Tibial nerve (tissue), 4 donors: ENCODE data around the gene USP6NL.

Experiments used
- EP300 ChIP-seq, 2 donors: sonication (generic); formaldehyde crosslinking; IDR thresholded peaks; one replicate each; pipeline ENCODE4 v1.6.1; 2017; ENCODE audit warnings: antibody characterized with exemption in 2 of 2, mild to moderate bottlenecking in 1 of 2
- POLR2A ChIP-seq, 2 donors: fragments of 450-650 bp; IDR thresholded peaks; one replicate each; pipeline ENCODE4 v1.6.1; 2017; ENCODE audit warnings: antibody characterized with exemption in 2 of 2, mild to moderate bottlenecking in 2 of 2, moderate library complexity in 2 of 2
- TF ChIP-seq, protein P1 (sequence below), 5 experiments: fragments of 200-600 bp in 3 of 5; fragments of 450-650 bp in 2 of 5; sonication (generic) in 3 of 5; IDR thresholded peaks; one replicate each; pipeline ENCODE4 v1.5.1; 2016 to 2019; ENCODE audit warnings: antibody characterized with exemption in 5 of 5, mild to moderate bottlenecking in 3 of 5, moderate library complexity in 2 of 5

DNA sequence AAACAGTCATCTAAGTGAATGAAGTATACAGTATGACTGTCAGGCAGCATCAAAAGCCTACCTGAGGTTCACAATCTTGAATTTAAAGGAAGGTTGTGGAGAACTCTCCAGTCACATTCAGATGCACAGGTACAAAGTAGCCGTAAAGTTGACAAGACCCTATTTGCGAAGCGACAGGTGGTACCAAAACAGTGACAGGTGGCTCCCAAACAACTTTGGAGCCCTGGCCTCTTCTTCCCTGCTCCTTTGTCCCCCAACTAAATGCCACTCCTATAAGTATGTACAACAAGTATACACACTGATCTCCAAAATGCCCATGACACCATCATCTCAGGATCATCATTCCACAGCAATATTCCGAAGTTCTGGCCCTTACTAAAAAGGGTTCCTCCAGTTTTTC is 53.5 kb downstream of the USP6NL start:
- TF ChIP-seq, protein P1, sequence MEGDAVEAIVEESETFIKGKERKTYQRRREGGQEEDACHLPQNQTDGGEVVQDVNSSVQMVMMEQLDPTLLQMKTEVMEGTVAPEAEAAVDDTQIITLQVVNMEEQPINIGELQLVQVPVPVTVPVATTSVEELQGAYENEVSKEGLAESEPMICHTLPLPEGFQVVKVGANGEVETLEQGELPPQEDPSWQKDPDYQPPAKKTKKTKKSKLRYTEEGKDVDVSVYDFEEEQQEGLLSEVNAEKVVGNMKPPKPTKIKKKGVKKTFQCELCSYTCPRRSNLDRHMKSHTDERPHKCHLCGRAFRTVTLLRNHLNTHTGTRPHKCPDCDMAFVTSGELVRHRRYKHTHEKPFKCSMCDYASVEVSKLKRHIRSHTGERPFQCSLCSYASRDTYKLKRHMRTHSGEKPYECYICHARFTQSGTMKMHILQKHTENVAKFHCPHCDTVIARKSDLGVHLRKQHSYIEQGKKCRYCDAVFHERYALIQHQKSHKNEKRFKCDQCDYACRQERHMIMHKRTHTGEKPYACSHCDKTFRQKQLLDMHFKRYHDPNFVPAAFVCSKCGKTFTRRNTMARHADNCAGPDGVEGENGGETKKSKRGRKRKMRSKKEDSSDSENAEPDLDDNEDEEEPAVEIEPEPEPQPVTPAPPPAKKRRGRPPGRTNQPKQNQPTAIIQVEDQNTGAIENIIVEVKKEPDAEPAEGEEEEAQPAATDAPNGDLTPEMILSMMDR (IDR thresholded peaks at IDR 0.05) = no peak
- TF ChIP-seq POLR2A (IDR thresholded peaks at IDR 0.05) (no peak), EP300 (IDR thresholded peaks at IDR 0.05) (no peak)
